IMR-90 (cell line): ENCODE measurements around the gene ASH1L. TPM values are rescaled to one million over a fixed set of nuclear protein-coding genes. Genes with fewer than 3 reads are reported as not detected.

Experiments used
- ATAC-seq: fragments of 200-7000 bp; cut with Tn5 transposase; 2 replicates; pipeline ENCODE4 v1.9.1; 2020; ENCODE audit warnings: low read depth, mild to moderate bottlenecking, moderate library complexity
- BruUV-seq: library from RNA; stranded (reverse); fragments of 400-500 nt; replicated peaks from 2 replicates; lab custom pipeline; 2021; lab: Mats Ljungman, UMichigan
- CTCF ChIA-PET: fragments of 300-600 bp; formaldehyde crosslinking; extraction: SDS; loops from one replicate; lab custom pipeline; 2021; ENCODE audit warnings: antibody characterized with exemption; lab: Yijun Ruan, JAX
- POLR2A ChIA-PET: fragments of 300-600 bp; sonication (Branson Sonifier 250); formaldehyde crosslinking; loops from one replicate; lab custom pipeline; 2022; ENCODE audit warnings: antibody characterized with exemption; ENCODE audit not compliant: unreplicated experiment; lab: Charles Lee
- DNase-seq: peaks from one replicate; pipeline ENCODE4 v3.0.0; 2013
- H2AFZ ChIP-seq: replicated peaks from 2 replicates; pipeline ENCODE3; 2013; ENCODE audit warnings: low read length, mild to moderate bottlenecking; ENCODE audit not compliant: poor library complexity
- H2AK5ac ChIP-seq: 2 replicates; pipeline ENCODE4 v1.6.1; 2013; ENCODE audit warnings: low read depth, low read length, inconsistent platforms
- H2AK9ac ChIP-seq: replicated peaks from 2 replicates; pipeline ENCODE3; 2013; ENCODE audit warnings: mild to moderate bottlenecking, low read depth, low read length, moderate library complexity; ENCODE audit not compliant: poor library complexity
- H2BK120ac ChIP-seq: 2 replicates; pipeline ENCODE4 v1.6.1; 2013; ENCODE audit warnings: low read depth, low read length, inconsistent platforms
- H2BK15ac ChIP-seq: 3 replicates; pipeline ENCODE4 v1.6.1; 2013; ENCODE audit warnings: low read depth, low read length, inconsistent platforms
- H2BK20ac ChIP-seq: 2 replicates; pipeline ENCODE4 v1.6.1; 2013; ENCODE audit warnings: low read depth, mild to moderate bottlenecking, inconsistent platforms, low read length, moderate library complexity
- H2BK5ac ChIP-seq: 2 replicates; pipeline ENCODE4 v1.6.1; 2013; ENCODE audit warnings: mild to moderate bottlenecking, low read depth, low read length, inconsistent platforms; ENCODE audit not compliant: poor library complexity, severe bottlenecking
- H3K14ac ChIP-seq: replicated peaks from 2 replicates; pipeline ENCODE4 v1.6.1; 2013; ENCODE audit warnings: low read depth, low read length, inconsistent platforms
- H3K18ac ChIP-seq: 2 replicates; pipeline ENCODE4 v1.6.1; 2013; ENCODE audit warnings: low read depth, low read length, control low read depth
- H3K23ac ChIP-seq: 2 replicates; pipeline ENCODE4 v1.6.1; 2013; ENCODE audit warnings: low read depth, low read length, inconsistent platforms
- H3K27ac ChIP-seq: 2 replicates; pipeline ENCODE4 v1.5.1; 2013; ENCODE audit warnings: mild to moderate bottlenecking, control low read depth, low read length; ENCODE audit not compliant: insufficient read depth
- H3K27me3 ChIP-seq: 2 replicates; pipeline ENCODE4 v1.6.1; 2013; ENCODE audit warnings: low read length; ENCODE audit not compliant: control insufficient read depth, insufficient read depth
- H3K36me3 ChIP-seq: 2 replicates; pipeline ENCODE4 v1.6.1; 2013; ENCODE audit warnings: low read length, mixed read lengths; ENCODE audit not compliant: control insufficient read depth, insufficient read depth
- H3K4ac ChIP-seq: 2 replicates; pipeline ENCODE4 v1.6.1; 2013; ENCODE audit warnings: low read depth, low read length, inconsistent platforms
- H3K4me1 ChIP-seq: 2 replicates; pipeline ENCODE4 v1.6.1; 2013; ENCODE audit warnings: low read length, mixed read lengths; ENCODE audit not compliant: control insufficient read depth, insufficient read depth
- H3K4me2 ChIP-seq: 2 replicates; pipeline ENCODE4 v1.6.1; 2013; ENCODE audit warnings: low read depth, mild to moderate bottlenecking, control low read depth, low read length, moderate library complexity
- H3K4me3 ChIP-seq: 2 replicates; pipeline ENCODE4 v1.5.1; 2013; ENCODE audit warnings: low read depth, mild to moderate bottlenecking, control low read depth, low read length, moderate library complexity; ENCODE audit not compliant: insufficient read depth
- H3K56ac ChIP-seq: 2 replicates; pipeline ENCODE4 v1.6.1; 2013; ENCODE audit warnings: low read length, inconsistent platforms; ENCODE audit not compliant: insufficient read depth; ENCODE audit errors: extremely low read depth
- H3K79me1 ChIP-seq, 2 experiments: 2 replicates each; pipeline ENCODE4 v1.6.1; 2013; ENCODE audit warnings: low read length in 2 of 2, inconsistent platforms in 1 of 2, low read depth in 1 of 2
- H3K9ac ChIP-seq: 2 replicates; pipeline ENCODE4 v1.6.1; 2013; ENCODE audit warnings: low read depth, low read length, control low read depth
- H3K9me1 ChIP-seq: 2 replicates; pipeline ENCODE4 v1.6.1; 2013; ENCODE audit warnings: low read length, inconsistent platforms; ENCODE audit not compliant: insufficient read depth
- H3K9me3 ChIP-seq: 2 replicates; pipeline ENCODE4 v1.6.1; 2013; ENCODE audit warnings: low read length; ENCODE audit not compliant: control insufficient read depth, insufficient read depth
- H4K20me1 ChIP-seq: 2 replicates; pipeline ENCODE4 v1.6.1; 2013; ENCODE audit warnings: low read length, inconsistent platforms; ENCODE audit not compliant: insufficient read depth
- H4K5ac ChIP-seq: 2 replicates; pipeline ENCODE4 v1.6.1; 2013; ENCODE audit warnings: mild to moderate bottlenecking, low read depth, low read length, control low read depth
- H4K8ac ChIP-seq, 2 experiments: 2 replicates each; pipeline ENCODE4 v1.6.1; 2013; ENCODE audit warnings: low read depth in 2 of 2, low read length in 2 of 2, control low read depth in 1 of 2, inconsistent platforms in 1 of 2
- H4K91ac ChIP-seq: 2 replicates; pipeline ENCODE4 v1.6.1; 2013; ENCODE audit warnings: low read depth, low read length, inconsistent platforms; ENCODE audit not compliant: insufficient read depth
- BHLHE40 ChIP-seq: fragments of 150-350 bp; IDR thresholded peaks from 2 replicates; pipeline ENCODE4 v1.6.1; 2016; ENCODE audit warnings: mild to moderate bottlenecking, low read depth, low read length
- CEBPB ChIP-seq: IDR thresholded peaks from 2 replicates; pipeline ENCODE4 v1.6.1; 2012; ENCODE audit warnings: low read depth, low read length, improper control_type of control experiment
- CHD1 ChIP-seq: IDR thresholded peaks from 2 replicates; pipeline ENCODE4 v1.6.1; 2012; ENCODE audit warnings: low read depth, low read length, improper control_type of control experiment
- CTCF ChIP-seq: conservative IDR thresholded peaks from 2 replicates; pipeline ENCODE4 v1.5.1; 2012; ENCODE audit warnings: mild to moderate bottlenecking, low read depth, low read length, improper control_type of control experiment
- ELK1 ChIP-seq: fragments of 150-350 bp; IDR thresholded peaks from 2 replicates; pipeline ENCODE4 v1.6.1; 2016; ENCODE audit warnings: low read depth, mild to moderate bottlenecking, low read length, moderate library complexity, borderline replicate concordance
- FOS ChIP-seq: fragments of 150-350 bp; IDR thresholded peaks from 2 replicates; pipeline ENCODE4 v1.6.1; 2016; ENCODE audit warnings: low read depth, low read length
- MAFK ChIP-seq: IDR thresholded peaks from 2 replicates; pipeline ENCODE4 v1.6.1; 2012; ENCODE audit warnings: low read depth, low read length, improper control_type of control experiment
- MAZ ChIP-seq: IDR thresholded peaks from 2 replicates; pipeline ENCODE4 v1.6.1; 2012; ENCODE audit warnings: low read depth, mild to moderate bottlenecking, low read length, improper control_type of control experiment, moderate library complexity, borderline replicate concordance
- MXI1 ChIP-seq: IDR thresholded peaks from 2 replicates; pipeline ENCODE4 v1.6.1; 2012; ENCODE audit warnings: low read depth, mild to moderate bottlenecking, low read length, moderate library complexity, borderline replicate concordance
- NFE2L2 ChIP-seq: fragments of 150-350 bp; IDR thresholded peaks from 2 replicates; pipeline ENCODE4 v1.6.1; 2016; ENCODE audit warnings: low read depth, mild to moderate bottlenecking, low read length
- POLR2A ChIP-seq: IDR thresholded peaks from 2 replicates; pipeline ENCODE4 v1.6.1; 2012; ENCODE audit warnings: mild to moderate bottlenecking, low read depth, low read length
- RAD21 ChIP-seq: IDR thresholded peaks from 2 replicates; pipeline ENCODE4 v1.6.1; 2012; ENCODE audit warnings: low read length, improper control_type of control experiment
- RCOR1 ChIP-seq: IDR thresholded peaks from 2 replicates; pipeline ENCODE4 v1.6.1; 2012; ENCODE audit warnings: mild to moderate bottlenecking, low read length, improper control_type of control experiment; ENCODE audit not compliant: insufficient replicate concordance
- RFX5 ChIP-seq: IDR thresholded peaks from 2 replicates; pipeline ENCODE4 v1.8.0; 2012; ENCODE audit warnings: low read depth, mild to moderate bottlenecking, low read length, moderate library complexity
- SMC3 ChIP-seq: fragments of 150-350 bp; IDR thresholded peaks from 2 replicates; pipeline ENCODE4 v1.6.1; 2016; ENCODE audit warnings: low read depth, mild to moderate bottlenecking, antibody characterized with exemption, low read length, moderate library complexity
- USF2 ChIP-seq: fragments of 150-350 bp; IDR thresholded peaks from 2 replicates; pipeline ENCODE4 v1.6.1; 2017; ENCODE audit warnings: mild to moderate bottlenecking, antibody characterized with exemption, low read length, low read depth
- WGBS, 2 experiments: methylation state at CpG; one replicate each; pipeline versions ENCODE4 v1.1.5 to v1.1.7; 2013; ENCODE audit warnings: missing lambda C conversion rate in 2 of 2; ENCODE audit not compliant: insufficient read length in 1 of 2; ENCODE audit errors: extremely low coverage in 2 of 2; 5-methylcytosine and 5-hydroxymethylcytosine counted together
- dilution Hi-C: fragments of 300-500 bp; cut with HindIII; formaldehyde crosslinking; loops from one replicate; pipeline ENCODE4 v1.14.3; 2018; ENCODE audit warnings: low sequenced_read_pairs; ENCODE audit not compliant: unreplicated experiment
- in situ Hi-C: fragments of 300-500 bp; cut with MboI; formaldehyde crosslinking; loops from 3 replicates; pipeline ENCODE4 v1.14.3; 2019; ENCODE audit warnings: low sequenced_read_pairs, inconsistent platforms, mixed read lengths
- intact Hi-C: fragments of 100-400 bp; cut with micrococcal nuclease; formaldehyde crosslinking; loops from 2 replicates; pipeline ENCODE4 v1.10.0; 2022
- polyA plus RNA-seq, 3 experiments: library from polyadenylated mRNA; depleted of rRNA; stranded (reverse); fragments of >200 nt; gene quantifications; 2 replicates each; pipeline ENCODE4 v1.2.3, GENCODE V29; 2012; ENCODE audit warnings: low replicate concordance in 1 of 3
- total RNA-seq: library from RNA; depleted of rRNA; stranded (reverse); fragments of >200 nt; gene quantifications from 2 replicates; pipeline ENCODE4 v1.2.3, GENCODE V29; 2012

Gene ASH1L
- total and polyA plus RNA-seq, 2 of the 4 experiments (the other 2 are of a cell fraction): 13.7 to 18.5 TPM

DNA sequence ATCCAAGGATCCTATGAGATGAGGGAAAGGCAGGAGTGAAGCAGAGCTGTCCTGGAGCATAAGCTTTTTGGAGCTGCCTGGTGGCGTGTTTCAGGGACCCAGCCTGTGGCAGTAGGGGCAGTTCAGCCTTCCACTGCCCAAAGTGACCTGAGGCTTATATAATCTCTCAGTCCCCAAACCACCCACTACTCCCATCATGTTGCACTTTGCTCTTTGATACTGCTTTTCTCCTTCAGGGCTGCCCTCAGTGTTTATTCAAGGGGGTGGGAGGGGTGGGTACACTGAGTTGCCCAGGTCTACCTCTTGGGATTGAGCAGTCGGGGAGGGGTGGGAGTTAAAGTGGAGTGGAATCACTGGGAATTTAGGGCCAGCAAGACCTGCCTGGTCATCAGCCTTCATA is 276.1 kb downstream of the ASH1L start:
- Histone ChIP-seq H2BK5ac (no peak overlapping the region), H3K27me3 (peaks cover 6% of the 10 kb centered on the region), H3K9me1 (peaks cover 3% of the 10 kb centered on the region; the same call in 1 of the 2 replicates), H3K4ac (no peak overlapping the region), H2BK20ac (no peak overlapping the region), H4K8ac (no peak overlapping the region), H3K9ac (no peak overlapping the region), H3K18ac (no peak overlapping the region), H3K23ac (no peak overlapping the region), H3K14ac (no peak overlapping the region), H3K4me3 (no peak overlapping the region), H3K4me1 (no peaks in the 10 kb centered on the region), H4K5ac (no peak overlapping the region), H3K79me1 (no peaks in the 10 kb centered on the region), H2AFZ (no peak overlapping the region), H2BK15ac (no peak overlapping the region), H2AK9ac (no peak overlapping the region), H4K20me1 (no peaks in the 10 kb centered on the region), H4K91ac (no peak overlapping the region), H2BK120ac (no peak overlapping the region), H2AK5ac (no peak overlapping the region), H3K36me3 (no peaks in the 10 kb centered on the region), H3K4me2 (no peak overlapping the region), H3K9me3 (no peaks in the 10 kb centered on the region), H3K56ac (no peak overlapping the region), H3K27ac (no peak overlapping the region)
- intact Hi-C loops (no loop called here), dilution Hi-C loops (no loop called here), in situ Hi-C loops (no loop called here)
- no peak for TF ChIP-seq MAZ
- no peak for TF ChIP-seq NFE2L2
- no peak for TF ChIP-seq SMC3
- no peak for TF ChIP-seq CTCF
- TF ChIP-seq POLR2A: no peak
- no peak for TF ChIP-seq CHD1
- no peak for TF ChIP-seq ELK1
- no peak for TF ChIP-seq MXI1
- TF ChIP-seq RCOR1: no peak
- no peak for TF ChIP-seq RAD21
- no peak for TF ChIP-seq RFX5
- TF ChIP-seq MAFK: no peak
- TF ChIP-seq USF2: no peak
- no peak for TF ChIP-seq FOS
- no peak for TF ChIP-seq BHLHE40
- no peak for TF ChIP-seq CEBPB
- no TSS peak for BruUV-seq
- ChIA-PET CTCF (no interaction called here), POLR2A (no interaction called here)
- WGBS, 2 experiments: no CpG with 5 or more reads among the region's 2 CpGs
- no peak for DNase-seq
- no peak for ATAC-seq
